ENCODE measurements around the gene SIMC1.
A peak's percentile ranks its signal among the peaks of the same experiment; 100 is the strongest.

The SIMC1 gene

GRCh38 chr5:176389135-176390123, 151.2 kb downstream of the SIMC1 start:
- TF ChIP-seq CTCF (IDR thresholded peaks at IDR 0.05; ENCODE audit: insufficient read depth, low read length, poor library complexity, severe bottlenecking) (no peak), EZH2phosphoT487 (conservative IDR thresholded peaks at IDR 0.05; ENCODE audit: low read length) (no peak)
- Histone ChIP-seq H3K4me3 (ENCODE audit: insufficient read depth, low read length, poor library complexity, severe bottlenecking) (peak overlapping the region; percentile 92), H3K9me2 (replicated peaks; ENCODE audit: insufficient read depth, low read length) (no peaks in the 10 kb centered on the region), H3K27ac (ENCODE audit: low read depth, low read length) (peak overlapping the region; percentile 68), H3F3A (ENCODE audit: insufficient read depth) (0 out of 2 replicates have a peak, but pooled peaks cover 3% of the 10 kb centered on the region), H3K36me3 (ENCODE audit: low read length) (peaks cover 12% of the 10 kb centered on the region), H3K79me2 (ENCODE audit: insufficient read depth, low read length) (peaks cover 52% of the 10 kb centered on the region), H4K20me1 (ENCODE audit: low read depth, low read length) (peaks cover 8% of the 10 kb centered on the region; the same call in 1 of the 2 replicates), H3K27me3 (ENCODE audit: low read length) (no peaks in the 10 kb centered on the region), H2AFZ (ENCODE audit: low read depth, low read length, severe bottlenecking) (no peak overlapping the region), H3K4me2 (ENCODE audit: low read depth, low read length, poor library complexity, severe bottlenecking) (peak overlapping the region; percentile 95), H3K9ac (ENCODE audit: low read length) (peak overlapping the region; percentile 85), H3K9me3 (ENCODE audit: insufficient read depth, low read length) (no peaks in the 10 kb centered on the region)

GRCh38 chr5:176391479-176391878, 153.3 kb downstream of the SIMC1 start:
- H3K9me2 ChIP-seq (replicated peaks; ENCODE audit: insufficient read depth, low read length) = no peaks in the 10 kb centered on the region
- H2AFZ ChIP-seq (ENCODE audit: low read depth, low read length, severe bottlenecking) = no peak overlapping the region
- no peak overlapping the region for H3K9ac ChIP-seq (ENCODE audit: low read length)
- no peak overlapping the region for H3K4me2 ChIP-seq (ENCODE audit: low read depth, low read length, poor library complexity, severe bottlenecking)
- TF ChIP-seq CTCF (IDR thresholded peaks at IDR 0.05; ENCODE audit: insufficient read depth, low read length, poor library complexity, severe bottlenecking) (no peak), EZH2phosphoT487 (conservative IDR thresholded peaks at IDR 0.05; ENCODE audit: low read length) (no peak)
- H4K20me1 ChIP-seq (ENCODE audit: low read depth, low read length) = no peaks in the 10 kb centered on the region; the same call in 1 of the 2 replicates
- no peak overlapping the region for H3K4me3 ChIP-seq (ENCODE audit: insufficient read depth, low read length, poor library complexity, severe bottlenecking)
- H3K36me3 ChIP-seq (ENCODE audit: low read length) = 0 out of 2 replicates have a peak, but pooled peaks cover 3% of the 10 kb centered on the region
- peaks cover 31% of the 10 kb centered on the region for H3K79me2 ChIP-seq (ENCODE audit: insufficient read depth, low read length)
- H3F3A ChIP-seq (ENCODE audit: insufficient read depth) = 0 out of 2 replicates have a peak, but pooled peaks cover under 1% of the 10 kb centered on the region
- H3K9me3 ChIP-seq (ENCODE audit: insufficient read depth, low read length) = no peaks in the 10 kb centered on the region
- H3K27ac ChIP-seq (ENCODE audit: low read depth, low read length) = no peak overlapping the region
- H3K27me3 ChIP-seq (ENCODE audit: low read length) = no peaks in the 10 kb centered on the region

- no peak overlapping the region for H3K9ac ChIP-seq (ENCODE audit: low read length)
- H3K36me3 ChIP-seq (ENCODE audit: low read length) = no peaks in the 10 kb centered on the region
- no peaks in the 10 kb centered on the region for H3F3A ChIP-seq (ENCODE audit: insufficient read depth)
- H4K20me1 ChIP-seq (ENCODE audit: low read depth, low read length) = no peaks in the 10 kb centered on the region; the same call in 1 of the 2 replicates
- H3K4me2 ChIP-seq (ENCODE audit: low read depth, low read length, poor library complexity, severe bottlenecking) = no peak overlapping the region
- H3K79me2 ChIP-seq (ENCODE audit: insufficient read depth, low read length) = peaks cover 26% of the 10 kb centered on the region
- no peak overlapping the region for H2AFZ ChIP-seq (ENCODE audit: low read depth, low read length, severe bottlenecking)
- no peaks in the 10 kb centered on the region for H3K27me3 ChIP-seq (ENCODE audit: low read length)
- H3K4me3 ChIP-seq (ENCODE audit: insufficient read depth, low read length, poor library complexity, severe bottlenecking) = no peak overlapping the region
- H3K27ac ChIP-seq (ENCODE audit: low read depth, low read length) = no peak overlapping the region
- TF ChIP-seq CTCF (IDR thresholded peaks at IDR 0.05; ENCODE audit: insufficient read depth, low read length, poor library complexity, severe bottlenecking) = no peak
- TF ChIP-seq EZH2phosphoT487 (conservative IDR thresholded peaks at IDR 0.05; ENCODE audit: low read length) = no peak
- H3K9me2 ChIP-seq (replicated peaks; ENCODE audit: insufficient read depth, low read length) = no peaks in the 10 kb centered on the region
- no peaks in the 10 kb centered on the region for H3K9me3 ChIP-seq (ENCODE audit: insufficient read depth, low read length)
Observed at GRCh38 chr5:176391999-176392398, 153.8 kb downstream of the SIMC1 start.
